ENCODE measurements around the gene CDC14A.

DNA sequence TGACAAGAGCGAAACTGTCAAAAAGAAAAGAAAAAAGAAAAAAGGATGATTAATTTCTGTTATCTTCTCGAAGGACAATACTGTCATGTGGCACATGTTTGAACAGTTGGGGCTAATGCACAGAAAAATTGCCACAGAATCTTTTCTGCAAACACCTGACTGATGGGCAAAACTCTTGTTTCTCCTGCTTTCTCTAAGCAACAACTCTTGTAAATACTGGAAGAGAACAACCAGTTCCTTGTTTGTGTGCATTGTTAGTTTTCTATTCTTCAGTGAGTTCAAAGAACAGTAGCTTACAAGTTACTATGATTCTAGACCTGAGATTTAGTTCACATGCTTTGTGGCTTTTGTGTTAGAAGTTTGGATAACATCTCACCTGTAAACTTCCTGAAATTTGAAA is 60.7 kb downstream of the CDC14A start:
- TF ChIP-seq EGR1 (IDR thresholded peaks at IDR 0.05) (no peak), YY1 (IDR thresholded peaks at IDR 0.05; ENCODE audit: low read depth) (no peak), TCF12 (IDR thresholded peaks at IDR 0.05; ENCODE audit: low read depth) (no peak), FOXM1 (IDR thresholded peaks at IDR 0.05; ENCODE audit: borderline replicate concordance, low read depth) (no peak), EP300 (IDR thresholded peaks at IDR 0.05; ENCODE audit: borderline replicate concordance) (no peak), CREB1 (IDR thresholded peaks at IDR 0.05; ENCODE audit: low read depth) (no peak)
- TF ChIP-seq, protein P1, sequence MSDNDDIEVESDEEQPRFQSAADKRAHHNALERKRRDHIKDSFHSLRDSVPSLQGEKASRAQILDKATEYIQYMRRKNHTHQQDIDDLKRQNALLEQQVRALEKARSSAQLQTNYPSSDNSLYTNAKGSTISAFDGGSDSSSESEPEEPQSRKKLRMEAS (IDR thresholded peaks at IDR 0.05), result no peak
- TF ChIP-seq, protein P2, sequence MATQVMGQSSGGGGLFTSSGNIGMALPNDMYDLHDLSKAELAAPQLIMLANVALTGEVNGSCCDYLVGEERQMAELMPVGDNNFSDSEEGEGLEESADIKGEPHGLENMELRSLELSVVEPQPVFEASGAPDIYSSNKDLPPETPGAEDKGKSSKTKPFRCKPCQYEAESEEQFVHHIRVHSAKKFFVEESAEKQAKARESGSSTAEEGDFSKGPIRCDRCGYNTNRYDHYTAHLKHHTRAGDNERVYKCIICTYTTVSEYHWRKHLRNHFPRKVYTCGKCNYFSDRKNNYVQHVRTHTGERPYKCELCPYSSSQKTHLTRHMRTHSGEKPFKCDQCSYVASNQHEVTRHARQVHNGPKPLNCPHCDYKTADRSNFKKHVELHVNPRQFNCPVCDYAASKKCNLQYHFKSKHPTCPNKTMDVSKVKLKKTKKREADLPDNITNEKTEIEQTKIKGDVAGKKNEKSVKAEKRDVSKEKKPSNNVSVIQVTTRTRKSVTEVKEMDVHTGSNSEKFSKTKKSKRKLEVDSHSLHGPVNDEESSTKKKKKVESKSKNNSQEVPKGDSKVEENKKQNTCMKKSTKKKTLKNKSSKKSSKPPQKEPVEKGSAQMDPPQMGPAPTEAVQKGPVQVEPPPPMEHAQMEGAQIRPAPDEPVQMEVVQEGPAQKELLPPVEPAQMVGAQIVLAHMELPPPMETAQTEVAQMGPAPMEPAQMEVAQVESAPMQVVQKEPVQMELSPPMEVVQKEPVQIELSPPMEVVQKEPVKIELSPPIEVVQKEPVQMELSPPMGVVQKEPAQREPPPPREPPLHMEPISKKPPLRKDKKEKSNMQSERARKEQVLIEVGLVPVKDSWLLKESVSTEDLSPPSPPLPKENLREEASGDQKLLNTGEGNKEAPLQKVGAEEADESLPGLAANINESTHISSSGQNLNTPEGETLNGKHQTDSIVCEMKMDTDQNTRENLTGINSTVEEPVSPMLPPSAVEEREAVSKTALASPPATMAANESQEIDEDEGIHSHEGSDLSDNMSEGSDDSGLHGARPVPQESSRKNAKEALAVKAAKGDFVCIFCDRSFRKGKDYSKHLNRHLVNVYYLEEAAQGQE (IDR thresholded peaks at IDR 0.05; ENCODE audit: low read depth), result no peak
